NCI-H1105 treated with DMSO at 0.1 percent for 48 hours (cell line): Measurements from ENCODE around the gene RAD50.

Experiments
- DNase-seq: peaks from one replicate; lab custom pipeline; 2025; lab: John Stamatoyannopoulos, UW

RAD50 gene

GRCh38 chr5:132661231-132662003 is 104.6 kb downstream of the RAD50 start:
- DNase-seq = no peak

GRCh38 chr5:132662004-132662401 is 105.2 kb downstream of the RAD50 start:
- DNase-seq = no peak

- DNase-seq = no peak
Observed at GRCh38 chr5:132662925-132663770, 106.4 kb downstream of the RAD50 start.

- no peak for DNase-seq
Observed at GRCh38 chr5:132663771-132664695, 107.3 kb downstream of the RAD50 start.

- no peak for DNase-seq
Observed at GRCh38 chr5:132664696-132665209, 108.0 kb downstream of the RAD50 start.

- DNase-seq = no peak
Observed at GRCh38 chr5:132665574-132666080, 108.8 kb downstream of the RAD50 start.

GRCh38 chr5:132666310-132667123 is 109.7 kb downstream of the RAD50 start:
- no peak for DNase-seq

- DNase-seq = no peak
Observed at GRCh38 chr5:132667309-132667708, 110.5 kb downstream of the RAD50 start.

GRCh38 chr5:132667761-132668705 is 111.3 kb downstream of the RAD50 start:
- no peak for DNase-seq

GRCh38 chr5:132668706-132669454 is 112.1 kb downstream of the RAD50 start:
- no peak for DNase-seq

GRCh38 chr5:132669455-132669820 is 112.7 kb downstream of the RAD50 start:
- DNase-seq = no peak

GRCh38 chr5:132669966-132670882 is 113.4 kb downstream of the RAD50 start:
- DNase-seq = no peak

GRCh38 chr5:132671000-132671399 is 114.2 kb downstream of the RAD50 start:
- no peak for DNase-seq

GRCh38 chr5:132673488-132673887 is 116.7 kb downstream of the RAD50 start:
- DNase-seq = no peak

GRCh38 chr5:132673939-132674630 is 117.3 kb downstream of the RAD50 start, which contains the start of gene IL4:
TSS of gene IL4 (plus strand) at chr5:132673989. CDS start at chr5:132674051, 62 bp downstream.
- no peak for DNase-seq

GRCh38 chr5:132674671-132675506 is 118.1 kb downstream of the RAD50 start:
- no peak for DNase-seq
